ENCODE results near the gene DDX51.
A peak's percentile ranks its signal among the peaks of the same experiment; 100 is the strongest.

DDX51 gene

DNA sequence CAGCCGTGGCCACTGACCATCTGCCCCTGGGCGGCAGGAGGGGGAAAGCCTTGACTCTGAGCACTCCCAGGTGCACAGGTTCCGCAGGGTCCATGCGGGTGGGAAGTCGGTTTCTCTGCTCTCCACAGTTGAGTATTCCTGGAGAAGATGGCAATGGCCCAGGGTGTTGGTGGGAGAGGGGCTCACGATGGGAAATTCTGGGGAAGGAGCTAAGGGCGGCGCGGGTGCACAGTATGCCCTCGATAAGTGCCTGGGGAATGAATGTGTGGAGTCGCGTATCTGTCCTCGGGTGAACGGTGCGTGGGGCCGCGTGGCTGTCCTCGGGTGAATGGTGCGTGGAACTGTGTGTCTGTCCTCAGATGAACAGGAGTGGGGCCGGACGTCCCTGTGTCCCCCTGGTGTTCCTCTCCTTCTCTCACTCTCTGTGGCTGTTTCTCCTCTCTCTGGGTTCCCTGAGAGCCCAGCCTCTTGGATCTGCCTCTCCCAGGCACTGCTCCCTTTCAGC, 38.1 kb upstream of the DDX51 start:
- Mint-ChIP-seq H3K4me3 (no peak overlapping the region), H3K36me3 (ENCODE audit: low read depth) (no peaks in the 10 kb centered on the region), H3K27ac (peak overlapping the region; percentile 13), H3K27me3 (peaks cover 4% of the 10 kb centered on the region), H3K9me3 (no peaks in the 10 kb centered on the region), H3K4me1 (ENCODE audit: low read depth) (peaks cover 36% of the 10 kb centered on the region)

DNA sequence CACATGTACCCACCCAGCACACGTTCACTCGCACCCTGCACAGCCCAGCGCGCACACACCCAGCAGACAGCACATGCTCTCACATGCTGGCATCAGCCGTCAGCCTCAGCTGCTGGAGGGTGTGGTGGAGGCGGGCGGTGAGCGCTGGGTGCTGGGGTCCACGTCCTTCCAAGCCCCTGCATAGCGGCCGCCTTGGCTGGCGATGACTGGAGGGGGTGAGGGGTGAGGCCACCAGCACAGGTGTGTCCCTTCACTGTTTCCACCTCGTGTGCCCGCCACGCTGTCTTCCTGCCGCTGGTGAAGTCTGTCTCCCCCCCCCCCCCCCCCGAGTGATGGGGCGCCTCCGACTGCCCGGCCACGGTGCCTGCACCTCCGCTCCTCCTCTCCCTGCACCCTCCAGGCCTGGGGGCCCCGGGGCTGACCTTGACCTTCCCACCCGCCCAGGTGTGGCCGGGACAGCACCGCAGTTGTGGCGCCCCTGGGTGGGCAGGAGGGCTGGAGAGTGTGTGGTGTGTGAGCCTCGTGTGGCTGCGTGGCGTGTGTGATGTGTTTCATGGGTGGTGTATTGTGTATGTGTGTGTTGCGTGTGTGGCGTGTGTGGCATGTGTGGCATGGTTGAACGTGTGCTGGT, 37.6 kb upstream of the DDX51 start:
- no peaks in the 10 kb centered on the region for H3K9me3 Mint-ChIP-seq
- H3K4me3 Mint-ChIP-seq, result no peak overlapping the region
- H3K4me1 Mint-ChIP-seq (ENCODE audit: low read depth), result peaks cover 31% of the 10 kb centered on the region
- no peaks in the 10 kb centered on the region for H3K36me3 Mint-ChIP-seq (ENCODE audit: low read depth)
- no peak overlapping the region for H3K27ac Mint-ChIP-seq
- H3K27me3 Mint-ChIP-seq, result peaks cover 4% of the 10 kb centered on the region

DNA sequence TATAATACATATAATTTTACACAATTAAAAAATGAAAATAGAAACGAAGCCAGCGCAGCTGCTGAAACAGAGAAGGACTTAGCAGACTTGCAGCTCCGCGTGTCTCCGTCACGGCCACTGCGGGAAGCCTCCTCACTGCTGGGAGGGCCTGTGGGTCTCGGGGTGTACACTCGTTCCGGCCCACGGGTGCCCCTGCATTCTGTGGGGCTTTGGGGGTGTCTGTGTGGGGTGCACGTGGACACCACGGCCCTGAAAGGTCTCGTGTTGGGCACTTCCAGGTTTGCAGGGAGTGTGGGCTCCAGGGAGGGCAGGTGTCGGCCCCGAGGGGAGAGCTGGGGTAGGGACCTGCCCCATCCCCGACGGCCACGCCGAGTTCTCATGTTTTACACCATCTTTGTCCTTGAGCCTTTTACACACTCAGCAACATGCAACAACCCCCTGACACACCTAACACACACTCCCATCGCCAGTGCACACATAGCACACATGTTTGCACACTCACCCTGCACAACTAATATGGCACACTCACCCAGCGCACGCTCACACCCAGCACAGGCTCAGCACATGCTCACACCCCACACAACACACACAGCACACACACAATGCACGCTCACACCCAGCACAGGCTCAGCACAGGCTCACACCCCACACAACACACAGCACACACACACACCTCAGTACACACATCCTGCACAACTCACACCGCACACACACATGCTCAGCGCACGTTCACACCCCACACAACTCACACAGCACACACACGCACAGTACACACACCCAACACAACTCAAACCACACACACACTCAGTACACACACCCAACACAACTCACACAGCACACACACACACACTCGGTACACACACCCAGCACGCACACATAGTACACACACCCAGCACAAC, 36.8 kb upstream of the DDX51 start:
- H3K27ac Mint-ChIP-seq, result no peak overlapping the region
- H3K4me1 Mint-ChIP-seq (ENCODE audit: low read depth), result peaks cover 23% of the 10 kb centered on the region
- H3K27me3 Mint-ChIP-seq, result peaks cover 4% of the 10 kb centered on the region
- H3K9me3 Mint-ChIP-seq, result no peaks in the 10 kb centered on the region
- no peaks in the 10 kb centered on the region for H3K36me3 Mint-ChIP-seq (ENCODE audit: low read depth)
- H3K4me3 Mint-ChIP-seq, result no peak overlapping the region

DNA sequence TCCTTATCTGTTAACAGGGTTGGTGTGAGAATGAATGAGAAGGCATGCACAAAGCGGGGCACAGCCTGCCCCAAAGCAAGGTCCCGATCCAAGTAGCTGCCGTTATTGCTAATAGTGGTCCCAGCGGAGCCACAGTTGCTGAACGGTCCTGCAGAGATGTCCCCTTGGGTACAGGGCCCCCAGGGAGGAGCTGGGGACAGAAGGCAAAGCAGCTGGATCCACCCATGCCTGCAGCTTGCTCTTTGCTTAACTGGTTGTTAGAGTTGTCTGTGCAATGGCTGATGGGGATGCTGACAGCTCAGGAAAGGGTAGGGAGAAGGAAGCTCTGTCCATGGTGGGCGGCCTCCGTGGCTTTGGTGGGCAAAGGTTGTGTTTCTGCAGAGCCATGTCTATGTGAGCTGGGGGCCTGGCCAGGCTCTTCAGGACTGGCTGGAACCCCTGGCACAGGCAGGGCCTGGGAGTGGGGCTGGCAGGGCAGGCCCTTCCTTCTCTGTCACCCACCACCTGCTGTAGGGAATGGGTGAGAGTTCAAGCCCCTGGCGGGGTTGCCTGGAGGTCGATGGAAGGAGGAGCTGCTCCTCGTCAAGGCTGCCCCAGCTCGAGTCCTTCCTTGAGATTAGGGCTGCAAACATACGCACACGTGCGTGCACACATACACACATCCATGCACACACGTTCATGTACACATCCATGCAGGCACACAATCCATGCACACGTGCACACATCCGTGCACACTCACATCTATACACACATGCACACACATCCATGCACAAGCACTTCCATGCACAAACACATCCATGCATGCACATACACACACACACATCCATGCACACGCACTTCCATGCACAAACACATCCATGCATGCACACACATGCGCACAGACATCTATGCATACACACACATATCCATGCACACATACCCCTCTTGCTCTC, 35.6 kb upstream of the DDX51 start:
- no peaks in the 10 kb centered on the region for H3K9me3 Mint-ChIP-seq
- H3K36me3 Mint-ChIP-seq (ENCODE audit: low read depth), result no peaks in the 10 kb centered on the region
- H3K27ac Mint-ChIP-seq, result no peak overlapping the region
- peaks cover 2% of the 10 kb centered on the region for H3K27me3 Mint-ChIP-seq
- H3K4me1 Mint-ChIP-seq (ENCODE audit: low read depth), result peaks cover 21% of the 10 kb centered on the region
- H3K4me3 Mint-ChIP-seq, result no peak overlapping the region

DNA sequence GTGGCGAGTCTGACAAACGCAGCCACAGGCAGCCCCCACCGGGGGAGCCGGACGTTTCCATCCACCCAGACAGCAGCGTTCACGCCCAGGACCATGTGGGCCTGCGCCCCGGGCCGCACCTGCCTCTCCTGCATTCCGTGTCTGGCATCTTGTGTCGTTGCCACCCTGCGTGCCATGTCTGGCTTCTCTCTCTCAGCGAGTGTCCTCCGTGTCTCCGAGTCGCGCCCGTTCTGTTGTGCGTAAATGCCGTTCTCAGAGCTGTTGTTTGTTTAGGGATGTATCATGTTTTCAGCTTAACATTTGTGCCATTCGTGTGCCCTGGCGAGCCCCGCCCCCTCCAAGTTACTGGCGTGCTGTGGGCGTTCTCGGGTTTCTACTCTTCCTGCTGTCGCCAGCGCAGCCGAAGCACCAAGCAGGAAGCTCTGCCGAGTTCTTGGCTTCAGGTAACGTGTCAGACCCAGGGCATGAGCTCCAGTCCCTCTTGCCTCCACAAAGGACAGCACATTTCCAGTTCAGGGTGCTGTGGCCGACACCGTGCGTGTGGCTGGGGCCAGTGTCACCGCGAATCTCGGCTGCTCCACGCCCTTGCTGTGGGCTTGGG, 34.8 kb upstream of the DDX51 start:
- no peaks in the 10 kb centered on the region for H3K36me3 Mint-ChIP-seq (ENCODE audit: low read depth)
- peaks cover 23% of the 10 kb centered on the region for H3K4me1 Mint-ChIP-seq (ENCODE audit: low read depth)
- no peaks in the 10 kb centered on the region for H3K9me3 Mint-ChIP-seq
- peaks cover 3% of the 10 kb centered on the region for H3K27me3 Mint-ChIP-seq
- H3K27ac Mint-ChIP-seq, result no peak overlapping the region
- peak overlapping the region; percentile 71 for H3K4me3 Mint-ChIP-seq

DNA sequence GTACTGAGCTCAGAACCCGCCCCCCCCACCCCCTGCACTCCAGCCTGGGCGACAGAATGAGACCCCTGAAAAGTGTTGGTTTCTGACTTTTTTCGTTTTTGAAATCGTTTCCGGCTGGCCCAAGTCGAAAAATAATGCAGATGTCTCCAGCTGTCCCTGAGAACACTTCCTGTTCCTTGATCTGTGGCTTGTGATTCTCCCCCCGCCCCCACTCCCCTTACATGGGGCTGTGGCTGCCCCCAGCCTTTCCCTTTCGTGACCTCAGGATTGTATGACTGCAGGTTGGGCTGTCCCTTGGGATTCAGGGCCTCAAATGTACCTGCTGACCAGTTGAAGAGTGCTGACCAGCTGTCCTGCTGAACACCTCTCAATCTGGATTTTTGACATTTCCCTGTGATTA, 34.2 kb upstream of the DDX51 start:
- Mint-ChIP-seq H3K27me3 (peaks cover 3% of the 10 kb centered on the region), H3K4me3 (peak overlapping the region; percentile 71), H3K9me3 (no peaks in the 10 kb centered on the region), H3K36me3 (ENCODE audit: low read depth) (no peaks in the 10 kb centered on the region), H3K27ac (no peak overlapping the region), H3K4me1 (ENCODE audit: low read depth) (peaks cover 23% of the 10 kb centered on the region)

DNA sequence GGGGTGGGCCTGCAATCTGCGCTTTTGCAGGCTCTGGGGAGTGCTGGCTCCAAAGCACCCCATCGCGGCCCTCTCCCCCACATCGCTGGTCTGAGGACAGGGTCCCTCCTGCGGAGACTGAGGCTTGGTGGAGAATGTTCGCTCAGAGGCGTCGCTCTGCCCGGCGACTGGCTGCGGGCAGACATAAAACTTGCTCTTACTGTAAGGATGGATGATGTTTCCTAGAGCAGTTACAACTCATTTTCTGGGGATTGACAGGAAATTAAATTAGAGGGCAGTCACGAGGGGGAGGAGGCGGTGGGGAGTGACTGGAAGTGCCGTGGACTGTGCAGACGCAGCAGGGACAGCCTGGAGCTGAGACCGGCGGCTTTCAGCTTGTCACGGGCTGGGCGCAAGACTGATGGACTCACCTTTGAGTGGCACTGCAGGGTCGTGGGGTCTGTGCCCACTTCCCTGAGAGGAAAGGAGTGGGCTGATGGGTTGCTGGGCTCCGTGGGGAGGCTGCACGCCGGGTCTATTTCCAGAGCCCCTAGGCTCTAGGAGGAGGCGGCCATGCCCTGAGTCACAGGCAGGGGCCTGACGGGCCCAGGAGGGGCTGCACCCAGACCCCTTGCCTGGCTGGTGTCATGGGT, 32.9 kb upstream of the DDX51 start:
- H3K27me3 Mint-ChIP-seq, result peaks cover 3% of the 10 kb centered on the region
- no peak overlapping the region for H3K4me3 Mint-ChIP-seq
- H3K27ac Mint-ChIP-seq, result no peak overlapping the region
- H3K4me1 Mint-ChIP-seq (ENCODE audit: low read depth), result peaks cover 26% of the 10 kb centered on the region
- H3K9me3 Mint-ChIP-seq, result no peaks in the 10 kb centered on the region
- no peaks in the 10 kb centered on the region for H3K36me3 Mint-ChIP-seq (ENCODE audit: low read depth)

DNA sequence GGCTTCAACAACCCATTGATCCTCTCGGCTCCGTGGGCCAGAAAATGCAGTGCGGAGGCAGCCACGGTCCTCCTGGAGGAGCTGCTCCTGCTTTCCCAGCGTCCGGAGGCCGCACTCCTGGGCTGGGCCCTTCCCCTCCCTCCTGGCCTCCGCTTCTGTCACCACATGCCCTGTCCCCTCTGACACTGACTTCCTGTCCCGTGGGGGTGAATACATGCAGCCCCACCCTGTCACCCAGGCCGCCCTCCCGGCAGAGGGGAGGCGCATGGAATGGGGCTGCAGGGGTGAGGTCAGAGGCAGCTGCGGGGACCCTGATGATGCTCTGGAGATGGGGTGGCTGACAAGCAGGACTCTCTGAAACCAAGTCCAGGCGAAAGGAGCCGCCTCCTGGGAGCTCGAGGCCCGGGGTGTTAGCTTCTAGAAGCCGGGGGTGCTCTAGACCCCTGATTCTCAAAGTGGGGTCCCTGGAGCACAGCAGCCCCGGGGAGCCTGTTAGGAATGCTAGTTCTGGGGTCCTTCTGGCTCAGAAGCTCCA, 32.3 kb upstream of the DDX51 start:
- Mint-ChIP-seq H3K36me3 (ENCODE audit: low read depth) (no peaks in the 10 kb centered on the region), H3K9me3 (no peaks in the 10 kb centered on the region), H3K4me1 (ENCODE audit: low read depth) (peaks cover 26% of the 10 kb centered on the region), H3K4me3 (no peak overlapping the region), H3K27me3 (peaks cover 3% of the 10 kb centered on the region), H3K27ac (no peak overlapping the region)

DNA sequence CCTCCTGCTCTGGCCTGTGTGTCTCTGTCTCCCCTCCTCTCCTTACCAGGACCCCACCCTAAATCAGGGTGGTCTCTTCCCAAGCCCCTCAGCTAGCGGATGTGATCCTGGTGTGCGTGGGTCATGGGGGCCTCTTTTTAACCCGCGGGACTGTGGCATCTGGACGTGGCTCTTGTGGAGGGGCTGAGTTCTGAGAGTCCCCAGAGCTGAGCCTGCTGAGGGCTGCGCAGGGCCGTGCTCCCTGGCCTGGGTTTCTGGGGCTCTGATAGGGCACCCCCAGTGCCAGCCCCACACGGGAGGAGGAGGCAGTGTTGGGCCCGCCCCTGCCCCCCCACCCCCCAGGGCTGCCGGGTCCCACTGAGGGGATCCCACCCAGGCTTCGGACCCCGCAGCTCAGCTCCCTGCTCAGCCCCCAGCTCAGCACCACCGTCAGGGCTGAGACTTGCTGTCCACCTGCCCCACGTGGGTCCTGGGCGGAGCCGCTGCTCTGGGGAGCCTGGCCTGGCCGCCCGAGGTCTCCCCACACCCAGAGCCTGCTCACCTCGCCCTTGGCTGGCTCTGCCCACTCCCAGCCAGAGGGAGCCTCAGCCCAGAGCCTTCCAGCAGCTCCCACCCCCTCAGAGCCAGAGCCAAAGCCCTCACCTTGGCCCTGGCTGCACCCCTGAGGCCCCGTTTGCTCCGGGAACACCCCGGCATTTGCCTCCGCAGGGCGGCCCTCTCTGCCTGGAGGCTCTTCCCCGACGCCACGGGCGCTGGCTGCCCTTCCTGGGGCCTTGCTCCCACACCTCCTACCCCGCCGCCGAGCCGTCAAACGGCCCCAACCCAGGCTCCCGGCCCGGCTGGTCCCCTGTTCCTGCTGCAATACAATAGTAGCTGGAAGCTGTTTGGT, 31.6 kb upstream of the DDX51 start:
- H3K4me1 Mint-ChIP-seq (ENCODE audit: low read depth), result peaks cover 26% of the 10 kb centered on the region
- peaks cover 3% of the 10 kb centered on the region for H3K27me3 Mint-ChIP-seq
- no peak overlapping the region for H3K27ac Mint-ChIP-seq
- H3K9me3 Mint-ChIP-seq, result no peaks in the 10 kb centered on the region
- no peak overlapping the region for H3K4me3 Mint-ChIP-seq
- no peaks in the 10 kb centered on the region for H3K36me3 Mint-ChIP-seq (ENCODE audit: low read depth)

DNA sequence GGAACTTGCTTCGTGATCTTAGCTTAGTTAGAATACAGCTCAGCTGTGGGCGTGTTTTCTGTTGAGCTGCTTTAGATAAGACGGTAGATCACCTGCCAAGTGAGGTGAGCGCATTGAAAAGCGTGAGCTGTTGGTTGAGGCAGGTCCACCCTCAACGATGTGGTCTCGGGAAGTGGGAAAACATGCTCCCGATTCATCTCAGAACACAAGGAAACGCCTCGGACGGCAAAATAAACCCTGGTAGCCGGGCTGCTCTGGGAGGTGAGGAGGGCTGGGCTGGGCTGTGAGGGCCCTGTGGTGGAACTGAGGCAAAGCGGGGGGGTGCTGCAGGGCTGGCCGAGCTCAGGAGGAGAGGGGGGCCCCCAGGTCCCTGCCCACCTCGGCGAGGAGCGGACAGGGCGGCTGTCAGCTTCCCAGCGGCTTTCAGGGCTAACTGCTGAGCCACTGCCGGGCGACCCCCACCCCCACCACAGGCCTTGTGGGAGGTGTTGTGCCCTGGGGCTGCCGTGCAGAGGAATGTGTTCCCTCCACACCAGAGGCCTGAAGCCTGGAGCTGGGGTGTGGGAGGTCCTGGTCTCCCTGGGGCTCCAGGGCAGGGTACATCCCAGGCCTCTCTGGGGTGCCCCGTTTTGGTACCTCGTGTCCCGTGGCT, 30.8 kb upstream of the DDX51 start:
- no peak overlapping the region for H3K27ac Mint-ChIP-seq
- H3K4me1 Mint-ChIP-seq (ENCODE audit: low read depth), result peaks cover 26% of the 10 kb centered on the region
- no peaks in the 10 kb centered on the region for H3K9me3 Mint-ChIP-seq
- no peak overlapping the region for H3K4me3 Mint-ChIP-seq
- peaks cover 3% of the 10 kb centered on the region for H3K27me3 Mint-ChIP-seq
- H3K36me3 Mint-ChIP-seq (ENCODE audit: low read depth), result no peaks in the 10 kb centered on the region

DNA sequence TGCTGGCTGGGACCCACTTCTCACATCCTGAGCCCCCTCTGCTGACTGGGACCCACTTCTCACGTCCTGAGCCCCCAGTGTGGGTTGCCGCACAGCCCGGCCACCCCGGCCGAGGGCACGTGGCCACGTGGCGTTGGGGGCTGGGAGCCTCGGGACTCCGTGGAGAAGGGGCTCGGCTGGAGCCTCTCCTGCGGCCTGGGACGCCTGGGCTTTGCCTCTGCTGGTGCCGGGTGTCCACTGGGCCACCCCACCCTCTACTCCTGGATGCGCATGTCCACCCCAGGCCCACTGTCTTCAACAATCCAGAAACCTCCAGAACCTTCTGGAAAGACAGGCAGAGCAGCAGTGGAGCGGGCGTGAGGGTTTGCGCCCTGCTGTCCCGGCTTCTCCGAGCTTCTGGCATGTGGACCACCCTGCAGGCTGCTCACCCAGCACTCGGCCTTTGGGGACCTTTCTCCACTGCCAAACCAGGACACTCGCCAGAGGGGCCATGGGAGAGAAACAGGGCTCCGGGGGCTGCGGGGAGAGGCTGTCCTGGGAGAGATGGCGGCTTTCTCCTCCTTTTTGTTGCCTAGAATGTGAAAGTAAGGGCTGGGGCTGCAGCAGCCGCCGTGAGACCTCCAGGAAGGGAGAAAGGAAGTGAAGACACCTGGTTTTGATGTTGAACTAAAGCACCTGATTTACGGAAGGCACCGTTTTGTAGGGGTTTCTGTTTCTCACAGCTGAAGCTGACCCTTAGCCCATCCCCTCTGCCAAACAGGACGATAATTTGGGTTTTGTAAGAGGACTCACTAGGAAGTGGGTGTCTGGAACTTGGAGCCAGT, 30.1 kb upstream of the DDX51 start:
- no peak overlapping the region for H3K27ac Mint-ChIP-seq

More for the DNA sequence above, 30.1 kb upstream of the DDX51 start:
- no peaks in the 10 kb centered on the region for H3K9me3 Mint-ChIP-seq
- H3K4me1 Mint-ChIP-seq (ENCODE audit: low read depth), result peaks cover 22% of the 10 kb centered on the region
- H3K4me3 Mint-ChIP-seq, result no peak overlapping the region
- peaks cover 3% of the 10 kb centered on the region for H3K27me3 Mint-ChIP-seq
- no peaks in the 10 kb centered on the region for H3K36me3 Mint-ChIP-seq (ENCODE audit: low read depth)
